Trophoblast cell (in vitro differentiated cells and primary cell): Measurements from ENCODE around the gene HTT-AS. TPM values are rescaled to one million over a fixed set of nuclear protein-coding genes. Genes with fewer than 3 reads are reported as not detected.

ENCODE experiments used
- DNase-seq, 2 donors: peaks; one replicate each; pipeline ENCODE4 v3.0.0-alpha.2; 2016
- H2AFZ ChIP-seq: 2 replicates; pipeline ENCODE4 v1.6.1; 2013; ENCODE audit warnings: low read length, moderate library complexity, mild to moderate bottlenecking; ENCODE audit not compliant: insufficient read depth, poor library complexity
- H2AK5ac ChIP-seq: 2 replicates; pipeline ENCODE4 v1.6.1; 2013; ENCODE audit warnings: mild to moderate bottlenecking, low read length
- H2BK120ac ChIP-seq: 2 replicates; pipeline ENCODE4 v1.6.1; 2013; ENCODE audit warnings: low read length, mild to moderate bottlenecking, moderate library complexity; ENCODE audit not compliant: insufficient read depth, poor library complexity
- H2BK12ac ChIP-seq: 2 replicates; pipeline ENCODE4 v1.6.1; 2013; ENCODE audit warnings: mild to moderate bottlenecking, low read length, moderate library complexity
- H2BK5ac ChIP-seq: 2 replicates; pipeline ENCODE4 v1.6.1; 2013; ENCODE audit warnings: low read length, low read depth, moderate library complexity, mild to moderate bottlenecking; ENCODE audit not compliant: poor library complexity
- H3K14ac ChIP-seq: 2 replicates; pipeline ENCODE4 v1.6.1; 2013; ENCODE audit warnings: mild to moderate bottlenecking, low read length
- H3K18ac ChIP-seq: 2 replicates; pipeline ENCODE4 v1.6.1; 2013; ENCODE audit warnings: mild to moderate bottlenecking, low read length
- H3K23ac ChIP-seq: 2 replicates; pipeline ENCODE4 v1.6.1; 2013; ENCODE audit warnings: low read length
- H3K27ac ChIP-seq: 2 replicates; pipeline ENCODE4 v1.5.1; 2013; ENCODE audit warnings: low read depth, mild to moderate bottlenecking, inconsistent platforms, low read length, moderate library complexity
- H3K27me3 ChIP-seq: 2 replicates; pipeline ENCODE4 v1.6.1; 2013; ENCODE audit warnings: inconsistent platforms, mild to moderate bottlenecking, low read length, moderate library complexity; ENCODE audit not compliant: insufficient read depth
- H3K36me3 ChIP-seq, 2 experiments: 1 replicate in 1 of 2; 2 replicates in 1 of 2; pipeline ENCODE4 v1.6.1; 2013; ENCODE audit warnings: low read length in 2 of 2, mild to moderate bottlenecking in 2 of 2, moderate library complexity in 1 of 2; ENCODE audit not compliant: insufficient read depth in 2 of 2, control insufficient read depth in 1 of 2
- H3K4ac ChIP-seq: 2 replicates; pipeline ENCODE4 v1.6.1; 2013; ENCODE audit warnings: low read depth, mild to moderate bottlenecking, low read length, moderate library complexity
- H3K4me1 ChIP-seq, 2 experiments: 1 replicate in 1 of 2; 2 replicates in 1 of 2; pipeline ENCODE4 v1.6.1; 2013; ENCODE audit warnings: low read length in 2 of 2, mild to moderate bottlenecking in 2 of 2, moderate library complexity in 1 of 2; ENCODE audit not compliant: insufficient read depth in 2 of 2, control insufficient read depth in 1 of 2
- H3K4me2 ChIP-seq: 2 replicates; pipeline ENCODE4 v1.6.1; 2013; ENCODE audit warnings: inconsistent platforms, mild to moderate bottlenecking, low read length, moderate library complexity
- H3K4me3 ChIP-seq: 2 replicates; pipeline ENCODE4 v1.5.1; 2013; ENCODE audit warnings: mild to moderate bottlenecking, low read depth, low read length, inconsistent platforms
- H3K79me1 ChIP-seq: one replicate; pipeline ENCODE4 v1.6.1; 2013; ENCODE audit warnings: low read length
- H3K79me2 ChIP-seq: 2 replicates; pipeline ENCODE4 v1.6.1; 2013; ENCODE audit warnings: low read length, mild to moderate bottlenecking; ENCODE audit not compliant: control insufficient read depth, insufficient read depth, poor library complexity
- H3K9ac ChIP-seq: 2 replicates; pipeline ENCODE4 v1.6.1; 2013; ENCODE audit warnings: mild to moderate bottlenecking, low read length
- H3K9me3 ChIP-seq: 2 replicates; pipeline ENCODE4 v1.6.1; 2013; ENCODE audit warnings: low read depth, mild to moderate bottlenecking, control low read depth, inconsistent platforms, low read length; ENCODE audit not compliant: insufficient read depth
- H4K12ac ChIP-seq: 2 replicates; pipeline ENCODE4 v1.6.1; 2013; ENCODE audit warnings: low read depth, mild to moderate bottlenecking, low read length, moderate library complexity
- H4K8ac ChIP-seq: 2 replicates; pipeline ENCODE4 v1.6.1; 2013; ENCODE audit warnings: low read depth, mild to moderate bottlenecking, low read length, moderate library complexity
- H4K91ac ChIP-seq: one replicate; pipeline ENCODE4 v1.6.1; 2013; ENCODE audit warnings: low read depth, mild to moderate bottlenecking, low read length, moderate library complexity
- WGBS: extraction: QIAGEN DNeasy Blood & Tissue Kit; methylation state at CpG from one replicate; pipeline ENCODE4 v1.1.7; 2013; ENCODE audit warnings: missing lambda C conversion rate; ENCODE audit not compliant: insufficient read length, insufficient coverage; ENCODE audit errors: extremely low coverage; 5-methylcytosine and 5-hydroxymethylcytosine counted together
- polyA plus RNA-seq: library from polyadenylated mRNA; stranded (reverse); fragments of 200-250 nt; gene quantifications from 2 replicates; pipeline ENCODE4 v1.2.3, GENCODE V29; 2013

The HTT-AS gene
- not detected in 2 replicates for polyA plus RNA-seq

DNA sequence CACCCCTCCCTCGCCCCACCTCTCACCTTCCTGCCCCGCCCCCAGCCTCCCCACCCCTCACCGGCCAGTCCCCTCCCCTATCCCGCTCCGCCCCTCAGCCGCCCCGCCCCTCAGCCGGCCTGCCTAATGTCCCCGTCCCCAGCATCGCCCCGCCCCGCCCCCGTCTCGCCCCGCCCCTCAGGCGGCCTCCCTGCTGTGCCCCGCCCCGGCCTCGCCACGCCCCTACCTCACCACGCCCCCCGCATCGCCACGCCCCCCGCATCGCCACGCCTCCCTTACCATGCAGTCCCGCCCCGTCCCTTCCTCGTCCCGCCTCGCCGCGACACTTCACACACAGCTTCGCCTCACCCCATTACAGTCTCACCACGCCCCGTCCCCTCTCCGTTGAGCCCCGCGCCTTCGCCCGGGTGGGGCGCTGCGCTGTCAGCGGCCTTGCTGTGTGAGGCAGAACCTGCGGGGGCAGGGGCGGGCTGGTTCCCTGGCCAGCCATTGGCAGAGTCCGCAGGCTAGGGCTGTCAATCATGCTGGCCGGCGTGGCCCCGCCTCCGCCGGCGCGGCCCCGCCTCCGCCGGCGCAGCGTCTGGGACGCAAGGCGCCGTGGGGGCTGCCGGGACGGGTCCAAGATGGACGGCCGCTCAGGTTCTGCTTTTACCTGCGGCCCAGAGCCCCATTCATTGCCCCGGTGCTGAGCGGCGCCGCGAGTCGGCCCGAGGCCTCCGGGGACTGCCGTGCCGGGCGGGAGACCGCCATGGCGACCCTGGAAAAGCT, at the start of gene HTT-AS, which contains the start of gene HTT:
HTT-AS (minus strand) TSS at position 461 of the 768 bp plus-strand sequence.
HTT (plus strand) TSS at position 604 of the 768 bp plus-strand sequence; CDS start at position 749, 145 bp downstream.
- H3K23ac ChIP-seq, result no peak within 1 kb of the TSS
- peaks cover 2% of the 10 kb centered on the region for H3K9me3 ChIP-seq
- no CpG with 5 or more reads among the region's 81 CpGs for whole genome bisulfite sequencing
- H3K79me1 ChIP-seq, result peaks cover 7% of the 10 kb centered on the region
- peak within 1 kb of the TSS; percentile 81 for H2AFZ ChIP-seq
- peak within 1 kb of the TSS; percentile 92 for H4K12ac ChIP-seq
- peaks cover 8 to 9% of the 10 kb centered on the region in 2 experiments for H3K4me1 ChIP-seq
- peak within 1 kb of the TSS; percentile 100 for H3K4me2 ChIP-seq
- peak within 1 kb of the TSS; percentile 52 for H3K4ac ChIP-seq
- H2BK5ac ChIP-seq, result peak within 1 kb of the TSS; percentile 87
- peak within 1 kb of the TSS; percentile 78 for H4K91ac ChIP-seq
- peak within 1 kb of the TSS; percentile 96 for H3K4me3 ChIP-seq
- H3K27ac ChIP-seq, result peak within 1 kb of the TSS; percentile 70
- H2BK120ac ChIP-seq, result peak within 1 kb of the TSS; percentile 68
- H3K79me2 ChIP-seq, result peaks cover 6% of the 10 kb centered on the region
- peak within 1 kb of the TSS; percentile 89 for H3K9ac ChIP-seq
- H2AK5ac ChIP-seq, result no peak within 1 kb of the TSS
- DNase-seq, result peak; percentile 93 to 97
- no peaks in the 10 kb centered on the region for H3K36me3 ChIP-seq
- no peaks in the 10 kb centered on the region for H3K27me3 ChIP-seq
- H4K8ac ChIP-seq, result peak within 1 kb of the TSS; percentile 93
- no peak within 1 kb of the TSS for H2BK12ac ChIP-seq
- H3K14ac ChIP-seq, result peak within 1 kb of the TSS; percentile 73
- H3K18ac ChIP-seq, result peak within 1 kb of the TSS; percentile 93

DNA sequence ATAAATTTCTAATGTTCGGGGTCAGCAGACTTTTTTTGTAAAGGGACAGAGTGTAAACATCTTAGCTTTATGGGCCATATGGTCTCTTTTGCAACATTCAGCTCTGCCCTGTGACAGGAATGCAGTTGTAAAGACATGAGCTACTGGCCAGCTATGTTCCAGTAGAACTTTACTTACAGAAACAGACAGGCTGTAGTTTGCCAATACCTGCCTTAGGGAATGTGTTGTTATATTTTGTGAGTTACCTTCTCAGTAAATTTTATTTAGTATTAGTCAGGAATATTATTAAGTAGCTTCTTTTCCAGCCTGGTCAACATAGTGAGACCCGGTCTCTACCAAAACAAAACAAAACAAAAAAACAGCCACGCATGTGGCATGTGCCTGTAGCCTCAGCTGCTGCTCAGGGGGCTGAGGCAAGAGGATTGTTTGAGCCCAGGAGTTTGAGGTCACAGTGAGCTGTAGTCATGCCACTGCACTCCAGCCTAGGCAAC, 48.9 kb upstream of the HTT-AS start:
- no peak overlapping the region for H4K12ac ChIP-seq
- no peak overlapping the region for H2BK5ac ChIP-seq
- no peak overlapping the region for H3K14ac ChIP-seq
- H3K79me2 ChIP-seq, result no peaks in the 10 kb centered on the region
- H3K4me2 ChIP-seq, result no peak overlapping the region
- no peak overlapping the region for H4K8ac ChIP-seq
- H3K9ac ChIP-seq, result no peak overlapping the region
- no peaks in the 10 kb centered on the region for H3K27me3 ChIP-seq
- H3K4me3 ChIP-seq, result no peak overlapping the region
- no peak overlapping the region for H3K27ac ChIP-seq
- no peak overlapping the region for H2BK120ac ChIP-seq
- no peak overlapping the region for H3K23ac ChIP-seq
- H3K79me1 ChIP-seq, result no peaks in the 10 kb centered on the region
- H2BK12ac ChIP-seq, result no peak overlapping the region
- no peak overlapping the region for H3K4ac ChIP-seq
- no peak overlapping the region for H4K91ac ChIP-seq
- no peak overlapping the region for H2AK5ac ChIP-seq
- no CpG with 5 or more reads among the region's 3 CpGs for WGBS
- no peak overlapping the region for H2AFZ ChIP-seq
- peaks cover 28 to 34% of the 10 kb centered on the region in 2 experiments for H3K36me3 ChIP-seq
- H3K9me3 ChIP-seq, result peaks cover 2% of the 10 kb centered on the region
- no peak overlapping the region for H3K18ac ChIP-seq
- H3K4me1 ChIP-seq, result no peaks in the 10 kb centered on the region
- DNase-seq, result peak; percentile 95

DNA sequence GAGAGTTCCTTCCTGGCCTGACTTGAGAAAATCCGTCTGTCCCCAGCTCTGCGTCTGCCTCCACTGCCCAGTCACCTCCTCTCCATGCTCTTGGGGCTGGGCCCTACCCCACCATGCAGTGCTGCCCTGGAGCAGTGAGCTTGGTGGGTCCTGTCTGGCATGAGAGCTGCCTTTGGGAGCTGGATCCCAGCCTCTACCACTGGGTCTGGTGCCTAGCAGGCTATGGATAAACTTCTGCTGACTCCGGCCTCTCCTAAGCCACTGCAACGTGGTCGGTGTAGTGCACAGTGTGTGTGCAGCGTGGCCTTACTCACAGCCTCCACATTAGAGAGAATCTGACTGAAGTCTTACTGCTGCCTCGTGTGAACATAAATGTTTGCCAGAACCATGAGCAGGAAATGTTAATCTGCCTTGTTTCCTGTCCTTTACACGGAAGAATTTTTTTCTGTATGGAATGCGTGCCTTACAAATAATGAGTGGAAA, 47.8 kb upstream of the HTT-AS start:
- Histone ChIP-seq H4K91ac (no peak overlapping the region), H3K23ac (no peak overlapping the region), H2BK12ac (no peak overlapping the region), H3K4me3 (no peak overlapping the region), H3K36me3 (peaks cover 22 to 29% of the 10 kb centered on the region in 2 experiments), H3K18ac (no peak overlapping the region), H3K79me1 (no peaks in the 10 kb centered on the region), H4K12ac (no peak overlapping the region), H2AK5ac (no peak overlapping the region), H2BK120ac (no peak overlapping the region), H3K14ac (no peak overlapping the region), H3K9ac (no peak overlapping the region), H3K4me1 (no peaks in the 10 kb centered on the region), H3K27me3 (no peaks in the 10 kb centered on the region), H2BK5ac (no peak overlapping the region), H3K4ac (no peak overlapping the region), H3K9me3 (peaks cover 2% of the 10 kb centered on the region), H3K79me2 (no peaks in the 10 kb centered on the region), H2AFZ (no peak overlapping the region), H4K8ac (no peak overlapping the region), H3K27ac (no peak overlapping the region), H3K4me2 (no peak overlapping the region)
- DNase-seq, result peak; percentile 26 to 34
- no CpG with 5 or more reads among the region's 9 CpGs for WGBS

DNA sequence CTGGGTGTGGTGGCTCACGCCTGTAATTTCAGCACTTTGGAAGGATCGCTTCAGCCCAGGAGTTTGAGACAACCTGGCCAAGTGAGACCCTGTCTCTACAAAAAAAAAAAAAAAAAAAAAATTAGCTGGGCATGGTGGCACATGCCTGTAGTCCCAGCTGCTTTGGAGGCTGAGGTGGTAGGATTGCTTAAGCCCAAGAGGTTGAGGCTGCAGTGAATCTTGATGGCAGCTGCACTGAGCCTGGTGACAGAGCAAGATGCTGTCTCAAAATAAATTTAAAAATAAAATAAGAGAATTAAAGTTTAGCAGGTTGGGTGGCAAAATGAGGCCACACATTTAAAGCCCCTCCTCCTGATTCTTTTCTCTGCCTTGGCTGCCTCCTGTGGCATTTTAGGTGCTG, 47.3 kb upstream of the HTT-AS start:
- Histone ChIP-seq H3K14ac (no peak overlapping the region), H2AFZ (no peak overlapping the region), H4K91ac (no peak overlapping the region), H4K8ac (no peak overlapping the region), H3K4me1 (no peaks in the 10 kb centered on the region), H2BK12ac (no peak overlapping the region), H3K4ac (no peak overlapping the region), H3K9me3 (peaks cover 2% of the 10 kb centered on the region), H2BK5ac (no peak overlapping the region), H3K4me2 (no peak overlapping the region), H3K27ac (no peak overlapping the region), H3K9ac (no peak overlapping the region), H3K27me3 (no peaks in the 10 kb centered on the region), H3K79me1 (no peaks in the 10 kb centered on the region), H2AK5ac (no peak overlapping the region), H3K4me3 (no peak overlapping the region), H3K79me2 (no peaks in the 10 kb centered on the region), H2BK120ac (no peak overlapping the region), H3K36me3 (peaks cover 21 to 25% of the 10 kb centered on the region in 2 experiments), H4K12ac (no peak overlapping the region), H3K18ac (no peak overlapping the region), H3K23ac (no peak overlapping the region)
- WGBS, result no CpG with 5 or more reads among the region's 2 CpGs
- DNase-seq, result no peak
